ENCODE data around the gene ZFHX3.

Gene ZFHX3

GRCh38 chr16:72860726-72861562 lies 187.0 kb downstream of the ZFHX3 start:
- DNase-seq: no peak

- DNase-seq: no peak
Measured at GRCh38 chr16:72859581-72859980, 188.3 kb downstream of the ZFHX3 start.

GRCh38 chr16:72858665-72859493 lies 189.0 kb downstream of the ZFHX3 start:
- DNase-seq: no peak

DNA sequence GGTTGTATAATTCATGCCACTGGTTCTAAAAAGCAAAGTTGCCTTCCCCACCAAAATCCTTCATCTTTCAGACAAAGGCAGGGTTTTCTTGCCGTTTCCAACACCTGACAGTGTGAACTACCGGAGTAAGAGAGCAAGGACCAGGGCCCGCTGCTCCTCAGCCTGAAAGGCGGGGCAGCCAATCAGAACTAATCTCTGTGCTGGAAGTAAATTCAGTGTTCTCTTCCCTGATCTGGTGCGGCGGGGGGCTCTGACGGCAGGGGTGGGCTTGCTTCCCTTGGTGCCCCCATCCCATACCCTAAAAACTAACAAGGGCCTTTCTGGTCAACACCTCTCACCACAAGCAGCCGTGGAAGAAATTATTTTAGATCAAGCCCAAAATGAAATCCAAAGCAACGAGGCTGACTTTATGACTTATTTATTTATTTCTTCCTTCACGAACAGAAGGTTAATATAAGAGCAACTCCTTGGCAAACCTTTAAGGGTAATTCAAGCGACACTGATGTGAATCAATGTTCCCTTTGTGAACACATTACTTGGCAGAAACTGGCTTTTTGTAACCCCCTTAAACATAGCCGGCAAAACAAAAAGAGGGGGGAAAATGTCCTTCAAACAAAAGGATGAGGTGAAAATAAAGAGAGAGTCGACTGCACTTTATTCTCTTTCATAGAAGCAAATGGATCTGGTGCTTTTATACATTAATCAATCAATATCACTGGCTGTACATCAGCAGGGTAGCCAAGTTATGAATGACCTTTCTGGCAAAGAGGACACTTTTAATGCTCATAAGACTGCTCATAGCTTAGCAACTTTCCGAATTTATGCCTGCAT lies 189.9 kb downstream of the ZFHX3 start:
- DNase-seq: no peak

DNA sequence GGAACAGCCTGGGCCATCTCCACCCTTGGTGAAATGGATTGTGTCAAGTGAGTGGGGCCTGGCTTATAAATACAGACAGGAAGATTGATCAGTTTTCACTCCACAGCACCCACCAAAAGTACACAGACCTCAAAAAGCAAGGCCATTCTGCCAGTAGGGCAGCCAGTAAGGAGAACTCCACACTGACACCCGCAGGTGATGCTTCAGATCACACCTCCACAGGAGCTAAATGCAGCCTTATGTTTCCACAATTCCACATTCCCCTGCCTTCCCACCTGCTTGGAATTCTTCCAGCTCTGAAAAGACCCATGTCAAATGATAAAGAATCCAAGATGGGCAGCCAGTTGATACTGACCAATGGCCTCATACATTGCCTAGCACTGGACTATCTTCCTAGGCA lies 191.1 kb downstream of the ZFHX3 start:
- DNase-seq: no peak

DNA sequence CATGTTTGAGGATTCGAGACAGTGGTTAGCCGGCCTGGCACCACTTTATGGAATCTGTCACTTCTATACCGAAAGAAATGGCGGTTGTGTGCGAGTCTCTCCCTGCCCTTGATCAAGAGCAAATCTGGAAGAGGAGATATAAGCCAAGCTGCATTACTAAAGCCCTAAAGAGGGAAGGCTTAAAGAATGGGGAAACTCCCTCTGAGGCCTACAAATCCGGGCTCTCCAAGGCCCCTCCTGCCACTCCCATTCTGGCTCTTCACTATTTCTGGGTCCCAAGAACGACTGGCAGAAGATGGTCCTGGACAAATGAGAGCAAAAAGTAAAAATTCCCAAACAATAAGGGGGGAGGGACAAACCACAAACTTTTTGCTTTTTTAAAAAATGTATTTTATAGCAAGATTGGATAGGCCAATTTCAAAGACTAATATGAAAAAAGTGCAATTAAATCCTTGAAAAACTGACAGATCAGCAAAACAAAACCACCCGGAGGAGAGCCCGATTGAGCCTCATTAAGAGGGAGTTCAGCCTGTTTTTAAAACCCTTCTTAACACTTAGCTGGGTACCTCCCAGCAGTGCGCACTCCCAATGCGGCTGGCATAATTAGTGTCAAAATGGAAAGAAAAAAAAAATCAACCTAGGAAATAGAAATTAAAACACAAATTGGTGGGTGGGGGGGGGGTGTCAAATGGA lies 193.5 kb downstream of the ZFHX3 start:
- DNase-seq: no peak

GRCh38 chr16:72853575-72854266 lies 194.2 kb downstream of the ZFHX3 start:
- DNase-seq: no peak

DNA sequence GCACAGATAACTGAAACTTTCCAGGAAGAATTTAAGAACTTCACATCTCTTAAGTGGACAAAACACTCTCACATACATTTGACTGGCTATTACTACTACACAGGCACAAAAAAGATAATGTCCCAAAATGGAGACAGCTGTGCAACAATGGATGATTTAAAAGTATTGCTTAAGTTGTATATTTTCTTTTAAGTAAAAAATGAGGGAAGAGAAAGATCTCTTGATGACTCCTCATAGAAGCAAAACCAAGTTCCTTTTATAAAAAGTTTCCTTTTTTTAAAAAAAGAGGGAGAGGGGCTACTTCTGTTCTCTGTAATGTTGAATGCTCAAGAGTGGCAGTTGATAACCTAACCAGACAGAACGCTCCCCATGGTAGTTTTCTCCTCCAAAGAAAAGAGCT lies 195.5 kb downstream of the ZFHX3 start:
- no peak for DNase-seq

DNA sequence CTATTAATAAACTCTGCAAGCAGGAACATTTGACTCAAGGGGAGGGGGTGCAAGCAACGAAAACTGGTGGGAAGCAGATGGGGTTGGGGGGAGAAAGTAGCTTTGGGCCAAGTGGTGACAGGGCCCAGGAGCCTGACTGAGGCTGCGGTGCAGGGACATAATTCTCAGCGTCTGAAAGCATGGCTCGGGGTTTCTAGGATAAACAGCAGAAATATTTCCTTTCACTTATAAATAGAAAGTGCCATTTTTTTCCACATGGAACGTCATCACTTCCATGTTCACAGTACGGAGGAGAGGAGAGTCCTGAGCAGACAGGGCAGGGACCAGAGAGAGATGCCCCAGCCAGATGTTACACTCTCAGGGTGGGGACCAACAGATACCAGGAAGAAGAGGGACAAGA lies 197.1 kb downstream of the ZFHX3 start:
- no peak for DNase-seq

DNA sequence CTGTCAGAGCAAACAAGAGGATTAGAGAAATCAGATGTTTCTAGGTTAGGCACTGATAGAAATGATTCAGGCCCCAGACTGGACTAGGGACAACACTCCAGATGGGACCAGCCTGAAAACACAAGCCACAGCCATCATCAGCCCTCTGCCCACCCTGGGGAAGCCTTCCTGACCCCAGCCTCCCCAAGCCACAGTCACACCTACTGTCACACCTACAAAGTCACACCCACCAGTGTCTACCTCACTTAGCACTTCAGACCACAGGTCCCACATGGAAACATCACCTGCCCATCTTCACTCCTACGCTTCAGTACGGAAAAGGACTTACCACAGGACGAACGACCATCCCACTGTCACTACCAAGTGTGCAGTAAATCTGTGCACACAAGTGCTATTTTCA lies 197.9 kb downstream of the ZFHX3 start:
- DNase-seq: no peak

- peak; percentile 84 for DNase-seq
Measured at GRCh38 chr16:72848759-72849664, 198.9 kb downstream of the ZFHX3 start.

- no peak for DNase-seq
Measured at GRCh38 chr16:72848028-72848400, 199.9 kb downstream of the ZFHX3 start.

DNA sequence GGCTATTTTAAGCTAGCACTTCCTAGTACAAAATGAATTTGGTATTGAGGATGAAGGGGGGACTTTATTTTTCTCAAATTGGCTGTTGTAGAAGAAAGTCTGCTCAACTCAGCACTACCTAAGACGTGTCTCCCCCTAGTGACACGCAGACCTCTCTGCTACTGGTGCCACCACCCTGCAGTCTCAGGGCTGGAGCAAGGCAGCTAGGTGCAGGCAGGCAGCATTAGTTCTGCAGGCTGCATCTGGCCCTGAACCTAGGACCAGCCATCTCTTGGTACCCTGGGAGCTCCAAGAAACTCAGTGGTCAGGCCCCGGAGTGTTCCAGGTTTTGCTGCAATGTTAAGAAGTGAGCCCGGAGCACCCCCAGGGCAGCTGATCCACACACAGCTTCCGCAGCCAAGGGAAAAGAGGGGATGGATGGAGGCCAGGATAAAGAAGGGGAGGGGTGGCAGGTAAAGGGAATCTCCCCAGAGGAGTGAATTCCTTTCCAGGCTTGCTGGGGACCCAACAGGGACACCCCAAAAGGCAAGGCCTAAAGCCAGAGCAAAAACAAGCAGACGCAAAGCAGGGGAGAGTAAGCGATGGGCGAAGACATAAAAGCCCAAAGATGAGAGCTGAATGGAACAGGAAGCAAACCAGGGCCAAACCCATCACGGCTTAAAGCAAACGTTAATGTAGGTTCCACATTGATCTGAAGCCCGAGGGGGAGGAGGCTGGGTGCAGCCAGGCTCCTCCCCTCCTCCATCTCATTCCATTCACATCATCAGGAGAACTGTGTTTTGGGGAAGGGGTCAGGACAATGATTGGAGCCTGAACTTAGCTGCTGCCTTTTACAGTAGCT lies 200.5 kb downstream of the ZFHX3 start:
- DNase-seq: no peak

GRCh38 chr16:72846594-72846993 lies 201.3 kb downstream of the ZFHX3 start:
- DNase-seq: no peak

GRCh38 chr16:72845322-72846020 lies 202.5 kb downstream of the ZFHX3 start:
- DNase-seq: no peak

DNA sequence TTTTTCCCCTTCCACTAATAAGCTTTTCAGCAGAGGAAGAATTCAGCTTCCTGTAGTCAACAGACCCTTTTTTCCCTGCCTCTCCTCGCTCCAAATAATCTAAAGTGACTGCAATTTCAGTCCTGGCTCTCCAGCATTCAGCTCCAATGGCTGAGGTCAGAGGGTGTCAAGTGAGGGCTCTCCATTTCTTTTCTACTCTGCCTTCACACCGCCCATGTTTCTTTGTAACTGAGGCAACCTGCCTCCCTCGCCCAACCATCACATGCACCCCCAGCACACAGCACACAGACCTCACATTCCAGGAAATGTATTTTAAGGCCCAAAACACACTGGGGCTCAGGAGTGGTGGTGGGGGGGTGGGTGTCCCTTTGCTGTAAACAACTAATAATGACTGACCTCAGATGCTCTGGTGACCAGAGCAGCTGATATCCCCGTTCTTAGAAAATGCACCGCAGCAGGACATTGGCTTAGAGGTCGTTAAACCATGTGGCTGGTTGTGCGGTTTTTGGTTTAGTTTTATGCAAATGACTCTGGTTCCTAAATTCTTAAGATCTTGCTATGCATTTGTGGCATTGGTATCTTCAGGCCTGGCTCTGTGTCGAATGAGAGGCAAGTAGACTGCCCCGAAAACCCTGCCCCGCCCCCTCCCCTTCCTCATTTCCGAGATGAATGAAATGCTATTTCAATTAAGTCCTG lies 203.6 kb downstream of the ZFHX3 start:
- no peak for DNase-seq

- no peak for DNase-seq
Measured at GRCh38 chr16:72841506-72841905, 206.4 kb downstream of the ZFHX3 start.

DNA sequence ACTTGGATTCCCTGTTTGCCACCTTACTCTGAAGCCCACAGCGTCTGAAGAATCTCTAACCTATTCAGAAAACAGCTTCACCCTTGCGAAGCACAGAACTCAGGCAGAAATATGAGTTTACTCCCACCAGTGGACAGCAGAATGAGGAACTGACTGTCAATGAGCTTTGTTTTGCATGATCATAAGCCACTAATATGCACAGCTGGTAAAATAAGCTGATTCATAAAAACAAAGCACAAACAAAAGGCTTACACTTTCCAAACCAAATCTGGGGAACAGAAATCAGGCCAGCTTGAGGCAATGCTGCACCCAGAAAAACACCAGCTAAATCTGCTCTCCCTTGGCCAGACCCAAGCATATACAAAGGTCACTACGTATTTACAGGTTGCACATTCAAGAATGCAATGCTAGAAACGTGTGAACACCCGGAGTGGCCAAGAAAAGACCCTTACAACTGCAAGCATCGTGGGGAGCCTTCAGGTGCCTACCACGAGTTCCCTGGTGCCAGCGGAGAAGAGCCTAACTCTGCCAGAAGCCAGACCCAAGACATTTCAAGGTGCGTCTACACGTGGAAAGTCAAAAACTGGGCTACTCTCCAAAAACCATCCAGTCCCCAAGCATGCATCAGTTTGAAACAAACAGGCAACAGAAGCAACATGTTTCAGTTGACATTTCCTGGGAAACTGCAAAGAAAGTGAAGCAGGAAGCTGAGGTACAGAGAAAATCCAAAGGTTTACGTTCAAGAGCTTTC lies 207.1 kb downstream of the ZFHX3 start:
- DNase-seq: no peak

Data from NCI-H345 (cell line).